OCI-LY7 (cell line): Measurements from ENCODE around the gene AHR.

Source experiments
- CTCF ChIP-seq: fragments of 200-600 bp; sonication (generic); conservative IDR thresholded peaks from 2 replicates; pipeline ENCODE4 v1.5.1; 2014; ENCODE audit warnings: mild to moderate bottlenecking, antibody characterized with exemption, low read length, moderate library complexity, mixed read lengths
- EZH2phosphoT487 ChIP-seq: fragments of 200-600 bp; sonication (generic); IDR thresholded peaks from 2 replicates; pipeline ENCODE4 v1.6.1; 2018; ENCODE audit warnings: low read depth, borderline replicate concordance, mild to moderate bottlenecking, mixed run types, antibody characterized with exemption, low read length, moderate library complexity, mixed read lengths

- TF ChIP-seq CTCF (no peak), EZH2phosphoT487 (no peak)
Measured at GRCh38 chr7:17279061-17279460, 19.4 kb upstream of the AHR start.
